Stomach (tissue), 9 donors: ENCODE data around the gene DEPDC7. TPM values are rescaled to one million over a fixed set of nuclear protein-coding genes. Genes with fewer than 3 reads are reported as not detected.

ENCODE experiments used
- DNase-seq, 2 donors: peaks; one replicate each; pipeline versions ENCODE4 v3.0.0 to v3.0.0-alpha.2; 2013 to 2019
- H3K27ac ChIP-seq, 5 donors: fragments of 200-600 bp in 4 of 5; sonication (generic) in 4 of 5; one replicate each; pipeline ENCODE4 v1.5.1; 2013 to 2019; ENCODE audit warnings: mild to moderate bottlenecking in 1 of 5, moderate library complexity in 1 of 5
- H3K27me3 ChIP-seq, 3 donors: fragments of 200-600 bp; sonication (generic); one replicate each; pipeline ENCODE4 v1.5.1; 2017 to 2019; ENCODE audit warnings: mixed run types in 1 of 3
- H3K36me3 ChIP-seq, 4 donors: fragments of 200-600 bp; sonication (generic); 1 replicate in 3 of 4; 2 replicates in 1 of 4; pipeline ENCODE4 v1.5.1; 2016 to 2019
- H3K4me1 ChIP-seq, 4 donors: fragments of 200-600 bp; sonication (generic); one replicate each; pipeline ENCODE4 v1.5.1; 2016 to 2019
- H3K4me3 ChIP-seq, 4 donors: fragments of 200-600 bp; sonication (generic) in 3 of 4; one replicate each; pipeline ENCODE4 v1.5.1; 2016 to 2019; ENCODE audit warnings: mild to moderate bottlenecking in 1 of 4
- H3K9me3 ChIP-seq, 4 donors: fragments of 200-600 bp; sonication (generic); one replicate each; pipeline ENCODE4 v1.5.1; 2016 to 2019
- CTCF ChIP-seq, 7 experiments: fragments of 450-650 bp in 4 of 7; fragments of 200-600 bp in 3 of 7; sonication (generic) in 3 of 7; IDR thresholded peaks; one replicate each; pipeline ENCODE4 v1.5.1; 2016 to 2019; ENCODE audit warnings: antibody characterized with exemption in 7 of 7, control low read depth in 2 of 7, mild to moderate bottlenecking in 1 of 7
- EP300 ChIP-seq: sonication (generic); formaldehyde crosslinking; IDR thresholded peaks from one replicate; pipeline ENCODE4 v1.6.1; 2017; ENCODE audit warnings: antibody characterized with exemption
- POLR2A ChIP-seq, 4 donors: fragments of 450-650 bp; IDR thresholded peaks; one replicate each; pipeline ENCODE4 v1.6.1; 2016; ENCODE audit warnings: antibody characterized with exemption in 4 of 4, control low read depth in 2 of 4, mild to moderate bottlenecking in 1 of 4, moderate library complexity in 1 of 4
- POLR2AphosphoS5 ChIP-seq, 3 donors: sonication (generic); formaldehyde crosslinking; IDR thresholded peaks; one replicate each; pipeline ENCODE4 v1.6.1; 2016; ENCODE audit warnings: antibody characterized with exemption in 3 of 3
- WGBS, 5 donors: extraction: QIAGEN DNeasy Blood & Tissue Kit in 3 of 5; methylation state at CpG; one replicate each; pipeline versions ENCODE4 v1.1.5 to v1.1.7; 2013 to 2018; 5-methylcytosine and 5-hydroxymethylcytosine counted together
- intact Hi-C: fragments of 100-400 bp; cut with DNase I; formaldehyde crosslinking; loops from one replicate; pipeline ENCODE4 v1.15.1; 2023; ENCODE audit warnings: low total_unique reads
- polyA plus RNA-seq, 3 donors: library from polyadenylated mRNA; stranded (reverse); fragments of 200-250 nt; gene quantifications; one replicate each; pipeline ENCODE4 v1.2.3, GENCODE V29; 2013
- total RNA-seq, 5 donors: library from RNA; depleted of rRNA; stranded (reverse); fragments of >200 nt; gene quantifications; one replicate each; pipeline versions ENCODE4 v1.1.0 to v1.2.3, GENCODE V29; 2014 to 2016
- donor health status: healthy with polysubstance abuse.
- donor health status: Bipolar disorder and iron deficiency.
- donor health status: healthy.

DEPDC7 gene
- total and polyA plus RNA-seq, 8 donors, result 1.2 to 17.9 (median 2.5) TPM

GRCh38 chr11:33064866-33065265 is 49.2 kb downstream of the DEPDC7 start:
- H3K4me1 ChIP-seq, result peaks cover 4 to 48% (median 22%) of the 10 kb centered on the region in 4 donors
- H3K4me3 ChIP-seq, result no peak overlapping the region
- WGBS, 5 donors, result 88 to 97% (median 92%) methylated on average over 5 of the region's 5 CpGs
- H3K27ac ChIP-seq, result no peak overlapping the region
- H3K9me3 ChIP-seq, result no peaks in the 10 kb centered on the region
- intact Hi-C loops, result loop anchor here (5.0 to 10.0 kb wide), 2 partner anchors 103 to 250 kb away; no protein-coding TSS in a partner anchor
- peaks cover 32 to 83% (median 77%) of the 10 kb centered on the region in 4 donors for H3K36me3 ChIP-seq
- TF ChIP-seq CTCF (IDR thresholded peaks at IDR 0.05) (no peak), EP300 (no peak), POLR2A (IDR thresholded peaks at IDR 0.05) (no peak), POLR2AphosphoS5 (IDR thresholded peaks at IDR 0.05) (no peak)
- no peak for DNase-seq
- no peaks in the 10 kb centered on the region for H3K27me3 ChIP-seq

GRCh38 chr11:33065445-33066178 is 49.9 kb downstream of the DEPDC7 start:
- H3K27me3 ChIP-seq, result no peaks in the 10 kb centered on the region
- 57 to 65% (median 61%) methylated on average over 22 of the region's 22 CpGs for WGBS, 5 donors
- intact Hi-C loops, result loop anchor here (5.0 to 10.0 kb wide), 2 partner anchors 103 to 251 kb away; no protein-coding TSS in a partner anchor
- no peak overlapping the region for H3K27ac ChIP-seq
- H3K4me3 ChIP-seq, result no peak overlapping the region
- H3K4me1 ChIP-seq, result peaks cover 4 to 48% (median 22%) of the 10 kb centered on the region in 4 donors
- peaks cover 32 to 83% (median 76%) of the 10 kb centered on the region in 4 donors for H3K36me3 ChIP-seq
- peak in 1 of 3 donors; percentile 30 for TF ChIP-seq POLR2AphosphoS5 (IDR thresholded peaks at IDR 0.05)
- TF ChIP-seq EP300, result no peak
- no peak for TF ChIP-seq POLR2A (IDR thresholded peaks at IDR 0.05)
- TF ChIP-seq CTCF (IDR thresholded peaks at IDR 0.05), result peak in 5 of 7 experiments; percentile 79 to 87 (median 84)
- no peaks in the 10 kb centered on the region for H3K9me3 ChIP-seq
- peak; percentile 76 to 90 for DNase-seq

GRCh38 chr11:33067294-33067693 is 51.6 kb downstream of the DEPDC7 start:
- H3K4me3 ChIP-seq, result no peak overlapping the region
- 89 to 100% (median 92%) methylated on average over 2 to 3 of the region's 3 CpGs for WGBS, 5 donors
- no peaks in the 10 kb centered on the region for H3K27me3 ChIP-seq
- H3K4me1 ChIP-seq, result peaks cover 4 to 34% (median 17%) of the 10 kb centered on the region in 4 donors
- DNase-seq, result no peak
- H3K27ac ChIP-seq, result no peak overlapping the region
- intact Hi-C loops, result loop anchor here (5.0 to 10.0 kb wide), 2 partner anchors 105 to 252 kb away; no protein-coding TSS in a partner anchor
- TF ChIP-seq CTCF (IDR thresholded peaks at IDR 0.05), result no peak
- TF ChIP-seq POLR2AphosphoS5 (IDR thresholded peaks at IDR 0.05), result no peak
- no peak for TF ChIP-seq EP300
- no peak for TF ChIP-seq POLR2A (IDR thresholded peaks at IDR 0.05)
- H3K9me3 ChIP-seq, result no peaks in the 10 kb centered on the region
- H3K36me3 ChIP-seq, result peaks cover 26 to 83% (median 76%) of the 10 kb centered on the region in 4 donors

GRCh38 chr11:33068611-33069340 is 53.1 kb downstream of the DEPDC7 start:
- peaks cover 4 to 20% (median 10%) of the 10 kb centered on the region in 4 donors for H3K4me1 ChIP-seq
- WGBS, 5 donors, result 95 to 96% (median 96%) methylated on average over 15 to 17 of the region's 17 CpGs
- no peaks in the 10 kb centered on the region for H3K9me3 ChIP-seq
- H3K4me3 ChIP-seq, result no peak overlapping the region
- no peaks in the 10 kb centered on the region for H3K27me3 ChIP-seq
- intact Hi-C loops, result loop anchor here (5.0 to 10.0 kb wide), 2 partner anchors 106 to 254 kb away; no protein-coding TSS in a partner anchor
- DNase-seq, result no peak
- peaks cover 31 to 86% (median 81%) of the 10 kb centered on the region in 4 donors for H3K36me3 ChIP-seq
- TF ChIP-seq CTCF (IDR thresholded peaks at IDR 0.05) (no peak), POLR2AphosphoS5 (IDR thresholded peaks at IDR 0.05) (no peak), EP300 (no peak), POLR2A (IDR thresholded peaks at IDR 0.05) (no peak)
- H3K27ac ChIP-seq, result no peak overlapping the region
